GM18907 (cell line): ENCODE results near the gene MPND.
"Not testable (repeated sequence)": the region's sequence is repeated elsewhere in the genome, so short reads cannot be mapped to it uniquely, and the experiment has no call there.

Source experiments
- ATAC-seq: cut with Tn5 transposase; IDR thresholded peaks from one replicate; pipeline ENCODE4 v1.9.1; 2021; ENCODE audit warnings: mild to moderate bottlenecking, moderate library complexity; ENCODE audit not compliant: unreplicated experiment

MPND gene

DNA sequence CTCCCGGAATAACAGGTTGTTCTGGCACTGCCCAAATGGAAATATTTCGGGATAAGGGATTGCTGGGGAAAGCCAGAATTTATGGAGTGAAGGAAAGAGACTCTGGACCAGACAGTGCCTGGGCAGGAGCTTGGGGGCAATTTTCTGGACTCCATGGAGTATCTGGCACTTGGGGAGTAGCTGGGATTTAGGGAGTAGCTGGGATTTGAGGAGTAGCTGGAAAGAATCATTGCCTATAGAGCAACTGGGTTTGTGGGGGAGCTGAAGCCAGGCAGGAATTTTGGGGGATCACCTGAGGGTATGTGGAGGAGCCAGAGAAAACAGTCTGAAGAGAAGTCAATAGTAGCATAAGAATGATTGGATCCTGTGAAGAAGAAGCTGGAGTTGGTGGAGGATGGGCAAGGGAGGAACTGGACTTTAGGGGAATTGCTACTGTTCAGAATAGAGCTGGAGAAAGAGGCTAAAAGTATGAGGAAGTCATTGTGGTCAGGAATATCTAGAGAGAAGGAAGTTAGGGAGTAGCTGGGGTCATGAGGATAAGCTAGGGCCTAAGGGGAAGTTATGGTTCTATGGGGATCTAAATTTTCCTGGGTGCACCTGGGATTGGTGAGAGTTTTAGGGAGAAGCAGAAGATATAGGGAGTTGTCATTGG lies 24.2 kb upstream of the MPND start:
- ATAC-seq, result no peak

DNA sequence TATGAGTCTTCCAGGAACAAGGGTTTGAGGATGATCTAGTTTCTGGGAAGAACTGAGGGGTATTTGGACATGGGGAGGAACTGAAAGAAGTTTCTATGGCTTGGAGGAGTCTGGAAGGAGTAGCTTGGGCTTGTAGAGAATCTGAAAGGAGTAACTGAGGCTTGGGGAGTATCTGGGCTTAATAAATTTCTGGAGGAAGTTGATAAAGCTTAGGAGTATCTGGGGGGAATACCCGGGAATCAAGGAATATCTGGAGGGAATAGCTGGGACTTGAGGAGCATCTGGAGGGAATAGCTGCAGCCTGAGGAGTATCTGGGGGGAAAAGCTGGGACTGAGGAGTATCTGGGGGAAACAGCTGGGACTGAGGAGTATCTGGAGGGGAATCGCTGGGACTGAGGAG lies 22.9 kb upstream of the MPND start:
- no peak for ATAC-seq

DNA sequence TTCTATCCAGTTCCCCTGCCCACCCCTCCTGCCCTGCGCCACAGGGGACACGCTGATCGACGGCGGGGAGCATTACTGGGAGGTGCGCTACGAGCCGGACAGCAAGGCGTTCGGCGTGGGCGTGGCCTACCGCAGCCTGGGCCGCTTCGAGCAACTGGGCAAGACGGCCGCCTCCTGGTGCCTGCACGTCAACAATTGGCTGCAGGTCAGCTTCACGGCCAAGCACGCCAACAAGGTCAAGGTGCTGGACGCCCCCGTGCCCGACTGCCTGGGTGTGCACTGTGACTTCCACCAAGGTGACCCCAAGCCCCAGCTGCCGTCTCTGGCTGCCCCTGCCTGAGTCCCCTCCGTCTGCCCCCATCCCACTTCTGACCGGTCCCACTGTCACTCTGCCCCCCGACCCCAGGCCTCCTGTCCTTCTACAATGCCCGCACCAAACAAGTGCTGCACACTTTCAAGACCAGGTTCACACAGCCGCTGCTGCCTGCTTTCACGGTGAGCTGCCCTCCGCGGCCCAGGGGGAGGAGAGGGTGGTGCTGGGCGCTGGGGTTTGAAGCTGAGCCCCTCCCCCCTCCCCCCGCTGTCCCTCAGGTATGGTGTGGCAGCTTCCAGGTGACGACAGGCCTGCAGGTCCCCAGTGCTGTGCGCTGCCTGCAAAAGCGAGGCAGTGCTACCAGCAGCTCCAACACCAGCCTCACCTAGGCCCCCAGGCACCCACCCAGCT lies 20.3 kb upstream of the MPND start:
- no peak for ATAC-seq

DNA sequence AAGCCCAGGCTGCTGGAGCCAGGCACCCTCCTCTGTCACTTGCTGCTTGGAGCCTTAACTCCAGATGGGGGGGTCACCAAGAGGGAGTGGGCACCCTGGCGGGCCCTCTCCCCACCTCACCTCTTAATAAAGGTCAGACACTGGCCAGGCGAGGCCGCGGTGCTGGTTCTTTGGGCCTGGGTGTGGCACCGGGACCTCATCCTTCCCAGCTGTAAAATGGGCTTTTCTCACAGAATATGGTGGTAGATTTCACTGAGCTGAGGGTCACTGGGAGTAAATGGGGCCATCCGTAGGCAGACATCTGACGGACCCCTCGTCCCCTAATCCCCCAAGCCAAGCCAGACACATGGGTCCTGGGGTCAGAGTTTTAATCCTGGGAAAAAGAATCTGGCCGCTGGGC lies 19.7 kb upstream of the MPND start:
- ATAC-seq, result no peak

DNA sequence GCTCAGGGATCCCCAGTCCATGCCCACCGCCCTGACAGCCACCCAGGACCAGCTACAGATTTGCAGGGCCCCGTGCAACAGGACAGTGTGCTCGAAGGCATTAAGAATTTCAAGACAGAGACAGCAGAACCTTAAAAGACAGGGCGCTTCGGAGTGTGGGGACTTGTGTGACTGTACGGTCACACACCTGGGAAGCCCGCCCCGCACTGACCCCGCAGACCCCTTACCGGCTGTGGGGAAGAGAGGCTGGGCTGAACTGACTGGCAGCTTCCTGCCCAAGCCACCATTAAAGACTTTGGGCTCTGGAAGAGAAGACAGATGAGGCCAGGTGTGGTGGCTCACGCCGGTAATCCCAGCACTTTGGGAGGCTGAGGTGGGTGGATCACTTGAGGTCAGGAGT lies 19.1 kb upstream of the MPND start:
- no peak for ATAC-seq

DNA sequence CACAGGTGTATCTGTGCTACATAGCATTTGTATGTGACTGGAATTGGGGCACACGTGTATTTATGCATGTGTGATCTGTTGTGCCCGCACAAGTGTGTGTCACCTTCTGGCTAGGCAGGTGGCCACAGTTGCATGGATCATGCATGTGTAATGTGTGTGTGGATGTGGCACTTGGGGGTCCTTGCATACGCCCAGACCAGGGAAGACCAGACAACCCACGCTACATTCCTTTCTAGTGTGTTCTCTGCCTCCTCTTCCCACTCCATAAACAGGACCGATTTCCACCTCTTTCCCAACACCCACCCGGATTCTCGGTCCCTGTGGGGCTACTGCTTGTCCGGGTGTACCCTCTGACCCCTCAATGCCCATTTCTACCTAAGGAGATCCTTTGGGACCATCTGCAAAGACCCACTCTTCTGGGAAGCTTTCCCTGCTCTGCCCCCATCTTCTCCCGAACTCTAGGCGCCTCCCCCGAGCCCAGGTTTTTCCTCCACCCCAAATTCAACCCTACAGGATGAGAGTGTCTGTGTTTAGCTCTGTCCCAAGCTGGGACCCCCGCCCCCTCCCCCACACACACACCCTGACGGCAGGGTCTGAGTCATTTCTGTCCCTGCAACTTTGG lies 17.0 kb upstream of the MPND start:
- no peak for ATAC-seq

DNA sequence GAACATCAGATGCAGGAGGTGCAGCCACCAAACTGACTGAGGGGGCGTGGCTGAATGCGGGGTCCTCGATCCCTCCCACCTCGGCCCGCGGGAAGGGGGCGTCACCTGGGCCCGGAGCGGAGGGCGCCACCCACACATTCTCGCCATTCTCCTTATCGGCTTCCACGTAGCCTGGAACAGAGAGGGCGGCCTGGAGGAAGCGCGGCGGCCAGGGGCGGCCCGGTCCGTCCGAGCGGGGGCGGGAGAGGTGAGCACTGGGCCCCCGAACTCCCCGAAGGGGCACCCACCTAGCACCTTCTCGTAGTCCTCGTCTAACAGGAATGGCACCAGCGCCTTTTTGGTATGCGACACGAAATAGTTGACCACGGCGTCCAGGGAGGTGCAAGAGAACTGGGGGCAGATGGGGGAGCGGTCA lies 16.5 kb upstream of the MPND start:
- no peak for ATAC-seq

DNA sequence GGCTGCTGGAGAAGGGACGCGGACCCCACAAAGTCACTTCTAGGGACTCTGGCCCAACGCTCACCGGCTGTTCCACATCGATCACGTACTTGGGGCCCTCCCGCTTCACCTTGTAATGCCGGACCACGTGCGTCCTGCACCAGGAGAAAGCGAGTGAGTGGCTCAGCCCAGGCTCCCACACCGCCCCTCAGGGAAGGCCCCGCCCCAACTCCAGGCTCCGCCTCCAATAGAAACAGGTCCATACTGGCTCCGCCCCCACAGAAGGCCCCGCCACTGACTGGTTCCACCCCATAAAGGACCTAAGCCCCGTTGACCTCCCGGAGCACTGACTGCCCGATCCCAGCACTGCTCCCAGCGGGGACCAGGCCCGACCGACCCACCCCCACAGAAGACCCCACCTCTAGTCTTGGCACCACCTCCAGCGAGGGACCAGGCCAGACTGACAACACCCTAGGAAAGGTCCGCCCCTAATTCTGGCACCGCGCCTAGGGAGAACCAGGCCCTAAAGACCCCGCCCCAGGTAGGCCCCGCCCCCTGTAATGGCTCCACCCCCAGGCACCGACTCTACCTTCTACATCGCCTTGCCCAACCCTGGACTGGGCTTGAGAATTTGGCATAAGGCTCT lies 16.0 kb upstream of the MPND start:
- ATAC-seq, result no peak

DNA sequence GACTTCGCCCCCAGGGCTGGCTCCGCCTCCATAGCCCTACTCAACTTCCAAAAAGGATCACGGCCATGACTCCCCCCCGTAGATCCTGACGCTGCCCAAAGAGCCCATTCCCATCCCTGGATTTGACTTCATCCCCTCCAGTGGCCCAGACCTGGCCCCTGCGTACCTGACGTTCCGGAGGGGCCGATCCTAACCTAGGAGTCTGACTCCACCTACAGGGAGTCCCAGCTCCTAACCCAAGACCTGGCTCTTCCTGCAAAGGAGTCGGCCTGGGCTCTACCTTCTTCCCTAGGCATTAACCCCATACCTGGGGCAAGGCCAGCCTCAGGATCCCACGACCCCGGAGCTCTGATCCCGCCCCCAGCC lies 15.5 kb upstream of the MPND start:
- no peak for ATAC-seq

DNA sequence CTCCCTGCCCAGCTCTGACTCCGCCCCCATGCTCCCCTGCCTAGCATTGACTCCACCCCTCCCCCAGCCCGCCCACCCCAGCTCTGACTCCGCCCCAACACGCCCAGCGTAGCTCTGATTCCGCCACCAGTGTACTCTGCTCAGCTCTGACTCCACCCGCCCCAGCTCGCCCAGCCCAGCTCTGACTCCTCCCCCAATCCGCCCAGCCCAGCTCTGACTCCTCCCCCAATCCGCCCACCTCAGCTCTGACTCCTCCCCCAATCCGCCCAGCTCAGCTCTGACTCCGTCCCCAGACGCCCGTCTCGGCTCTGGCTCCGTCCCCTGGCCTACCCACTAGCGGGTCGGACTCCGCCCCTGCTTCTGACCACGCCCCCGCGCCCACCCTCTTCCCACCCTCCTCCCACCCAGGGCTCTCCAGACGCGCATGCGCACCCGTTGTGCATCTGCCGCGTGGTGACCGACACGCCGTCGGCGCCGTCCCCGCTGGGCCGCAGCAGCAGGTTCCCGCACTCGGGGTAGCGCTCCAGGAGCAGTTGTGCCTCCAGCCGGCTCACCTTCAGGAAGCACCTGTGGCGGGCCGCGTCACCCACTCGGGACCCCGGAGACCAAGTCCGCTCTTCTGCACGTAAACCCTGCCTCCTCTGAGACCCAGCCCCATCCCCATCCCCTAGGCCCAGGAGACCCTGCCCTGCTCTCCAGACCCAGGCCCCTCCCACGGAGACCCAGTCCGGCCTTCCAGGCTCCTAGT lies 14.9 kb upstream of the MPND start:
- ATAC-seq, result peak; percentile 68

DNA sequence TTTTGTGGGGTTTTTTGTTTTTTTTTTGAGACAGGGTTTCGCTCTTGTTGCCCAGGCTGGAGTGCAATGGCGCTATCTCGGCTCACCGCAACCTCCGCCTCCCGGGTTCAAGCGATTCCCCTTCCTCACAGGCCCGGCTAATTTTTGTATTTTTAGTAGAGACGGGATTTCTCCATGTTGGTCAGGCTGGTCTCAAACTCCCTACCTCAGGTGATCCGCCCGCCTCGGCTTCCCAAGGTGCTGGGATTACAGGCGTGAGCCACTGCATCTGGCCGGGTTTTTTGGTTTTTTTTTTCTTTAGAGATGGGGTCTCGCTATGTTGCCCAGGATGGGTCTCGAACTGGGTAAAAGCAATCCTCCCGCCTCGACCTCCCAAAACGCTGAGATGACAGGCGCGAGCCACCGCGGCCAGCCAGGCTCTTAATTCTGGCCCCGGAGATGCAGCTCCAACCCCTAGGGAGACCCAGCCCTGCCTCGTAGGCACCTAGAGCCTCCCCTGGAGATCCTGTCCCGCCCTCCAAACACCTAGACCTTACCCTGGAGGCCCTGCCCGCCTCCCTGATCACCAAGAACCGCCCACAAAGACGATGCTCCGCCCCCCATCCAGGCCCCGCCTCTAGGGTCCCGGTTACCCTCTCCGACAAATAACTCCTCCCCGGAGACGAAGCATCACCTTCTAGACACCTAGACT lies 14.2 kb upstream of the MPND start:
- ATAC-seq, result not testable (repeated sequence)

DNA sequence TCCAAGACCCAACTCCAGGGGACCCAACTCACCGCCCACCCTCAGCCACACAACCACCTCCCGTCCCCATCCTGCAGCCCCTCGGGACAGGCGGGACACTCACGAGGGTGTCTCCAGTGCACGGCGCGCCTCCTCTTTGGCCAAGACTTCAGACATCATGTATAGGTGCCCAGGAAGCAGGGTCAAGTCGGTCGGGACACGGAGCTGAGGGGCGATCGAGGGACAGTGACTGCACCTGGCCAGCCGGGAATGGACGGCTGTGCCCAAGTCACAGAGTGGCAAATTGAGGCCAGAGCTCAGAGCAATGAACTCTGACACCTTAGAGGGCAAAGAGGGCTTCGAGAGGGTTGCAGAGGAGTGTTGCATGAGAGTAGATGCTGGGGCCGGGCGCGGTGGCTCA lies 13.5 kb upstream of the MPND start:
- no peak for ATAC-seq

DNA sequence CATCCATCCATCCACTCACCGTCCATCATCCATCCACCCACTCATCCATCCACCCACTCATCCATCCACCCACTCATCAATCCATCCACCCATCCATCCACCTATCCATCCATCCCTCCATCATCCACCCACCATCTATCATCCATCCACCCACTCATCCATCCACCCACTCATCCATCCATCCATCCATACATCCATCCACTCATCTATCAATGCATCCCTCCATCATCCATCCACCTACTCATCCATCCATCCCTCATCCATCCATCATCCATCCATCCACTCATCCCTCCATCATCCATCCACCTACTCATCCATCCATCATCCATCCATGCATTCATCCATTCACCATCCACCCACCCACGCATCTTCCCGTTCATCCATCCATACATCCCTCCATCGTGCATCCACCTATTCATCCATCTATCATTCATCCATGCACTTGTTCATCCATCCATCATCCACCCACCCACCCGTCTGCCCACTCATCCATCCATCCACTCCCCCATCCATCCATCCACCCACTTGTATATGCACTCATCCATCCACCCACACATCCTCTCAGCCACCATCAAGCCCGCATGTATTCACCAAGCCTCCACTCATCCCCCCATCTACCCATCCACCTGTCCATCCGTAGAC lies 8.3 kb upstream of the MPND start:
- no peak for ATAC-seq

DNA sequence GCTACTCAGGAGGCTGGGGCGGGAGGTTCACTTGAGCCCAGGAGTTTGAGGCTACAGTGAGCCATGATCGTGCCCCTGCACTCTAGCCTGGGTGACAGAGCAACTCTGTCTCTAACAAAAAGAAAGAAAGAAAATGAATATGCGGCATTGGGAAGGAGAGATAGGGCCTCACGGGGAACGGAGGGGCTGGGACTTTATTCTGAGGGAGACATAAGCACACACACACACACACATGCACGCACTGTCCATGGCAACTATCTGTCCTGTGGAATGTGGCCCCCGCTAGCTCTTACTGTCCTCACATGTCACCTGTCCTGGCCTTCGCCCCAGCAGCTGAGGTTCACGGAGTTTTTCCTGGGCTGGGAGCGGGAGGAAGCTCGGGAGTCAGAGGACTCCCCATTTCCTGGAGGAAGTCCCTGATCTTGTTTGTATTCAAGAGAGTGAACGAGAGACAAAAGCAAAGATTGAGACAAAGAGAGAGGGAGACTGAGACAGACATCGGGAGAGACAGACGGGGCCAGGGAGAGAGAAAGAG lies 5.4 kb upstream of the MPND start:
- no peak for ATAC-seq

DNA sequence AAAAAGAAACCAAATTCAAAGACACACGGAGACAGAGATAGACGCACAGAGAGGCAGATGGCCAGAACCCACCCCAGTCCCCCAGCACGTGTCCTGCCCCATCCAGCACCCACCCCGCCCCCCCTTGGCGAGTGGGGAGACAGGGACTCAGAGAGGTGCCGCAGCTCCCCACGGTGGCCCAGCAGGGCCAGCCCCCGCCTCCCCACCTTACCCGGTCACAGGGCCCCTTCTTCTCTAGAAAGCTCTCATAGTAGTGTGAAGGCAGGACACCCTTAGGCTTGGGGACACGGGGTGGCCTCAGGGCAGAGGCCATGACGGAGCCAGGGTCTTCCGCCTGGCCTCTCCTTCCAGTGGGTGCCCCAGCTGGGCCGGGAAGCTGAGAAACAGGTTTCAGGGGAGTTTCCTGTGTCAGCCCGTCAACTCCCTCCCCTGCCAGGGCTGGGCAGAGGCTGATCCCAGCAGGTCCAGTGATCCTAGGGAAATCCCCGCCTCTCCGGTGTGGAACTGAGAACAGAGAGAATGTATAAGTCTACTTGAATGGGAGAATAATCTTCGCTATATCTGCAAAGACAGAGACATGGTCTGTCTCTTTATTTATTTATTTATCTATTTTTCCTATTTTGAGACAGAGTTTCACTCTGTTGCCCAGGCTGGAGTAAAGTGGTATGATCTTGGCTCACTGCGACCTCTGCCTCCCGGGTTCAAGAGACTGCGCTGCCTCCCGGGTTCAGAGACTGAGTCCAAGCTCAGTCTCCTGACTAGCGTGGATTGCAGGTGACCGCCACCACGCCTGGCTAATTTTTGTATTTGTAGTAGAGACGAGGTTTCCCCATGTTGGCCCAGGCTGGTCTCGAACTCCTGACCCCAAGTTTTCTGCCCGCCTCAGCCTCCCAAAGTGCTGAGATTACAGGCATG lies 4.7 kb upstream of the MPND start, which contains the start of gene STAP2:
Gene STAP2, minus strand, starts transcription at position 387 of the 915 bp plus-strand sequence. Its CDS starts 74 bp downstream, at position 313.
- no peak for ATAC-seq

DNA sequence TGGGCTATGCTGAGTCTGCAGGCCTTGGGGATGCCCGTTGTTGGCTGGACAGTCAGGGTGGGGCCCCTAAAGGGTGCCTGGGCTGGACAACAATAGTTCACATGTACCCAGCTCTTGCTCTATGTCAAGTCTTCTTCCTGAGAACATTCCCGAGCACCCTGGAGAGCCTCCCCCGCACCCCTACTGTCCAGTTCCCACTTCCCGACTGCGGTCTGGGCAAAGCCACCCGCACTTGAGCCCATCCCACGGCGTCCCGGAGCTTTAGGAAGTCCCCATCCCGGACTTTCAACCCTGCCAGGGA lies 1.1 kb upstream of the MPND start:
- no peak for ATAC-seq

DNA sequence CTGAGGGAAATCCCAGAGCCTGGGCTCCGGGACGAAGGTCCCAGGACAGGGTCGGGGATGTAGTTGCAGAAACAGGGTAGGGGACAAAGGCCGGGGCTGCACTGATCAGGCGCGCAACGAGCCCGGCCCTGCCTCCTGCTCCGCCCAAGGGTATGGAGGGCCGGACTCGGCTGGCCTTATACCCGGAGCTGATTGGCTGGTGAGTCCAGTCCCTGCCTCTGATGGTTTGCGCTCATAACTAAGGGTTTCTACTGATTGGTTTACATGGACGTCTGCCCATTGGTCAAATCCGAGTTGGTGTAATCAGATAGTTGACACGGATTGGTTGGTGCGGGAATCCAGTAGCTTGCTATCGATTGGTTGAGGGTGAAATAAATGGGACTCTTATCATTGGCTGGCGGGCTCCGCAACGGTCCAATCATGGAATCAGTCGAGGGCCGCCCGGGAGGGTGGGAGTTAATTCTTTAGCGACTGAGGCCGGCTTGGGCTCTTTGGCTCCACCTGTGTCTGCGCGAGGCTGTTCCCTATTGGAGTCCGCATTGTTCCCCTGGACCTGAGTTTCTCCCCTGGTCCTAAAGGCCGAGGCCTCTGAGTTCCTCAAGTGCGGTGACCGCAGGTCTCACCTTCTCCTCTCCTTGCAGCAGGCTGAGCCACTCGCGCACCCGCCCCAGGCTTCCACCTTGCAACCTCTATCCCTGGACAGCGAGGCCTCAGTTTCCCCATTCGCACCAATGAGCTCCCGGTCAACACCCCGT lies 570 bp upstream of the MPND start:
- peak; percentile 86 for ATAC-seq

DNA sequence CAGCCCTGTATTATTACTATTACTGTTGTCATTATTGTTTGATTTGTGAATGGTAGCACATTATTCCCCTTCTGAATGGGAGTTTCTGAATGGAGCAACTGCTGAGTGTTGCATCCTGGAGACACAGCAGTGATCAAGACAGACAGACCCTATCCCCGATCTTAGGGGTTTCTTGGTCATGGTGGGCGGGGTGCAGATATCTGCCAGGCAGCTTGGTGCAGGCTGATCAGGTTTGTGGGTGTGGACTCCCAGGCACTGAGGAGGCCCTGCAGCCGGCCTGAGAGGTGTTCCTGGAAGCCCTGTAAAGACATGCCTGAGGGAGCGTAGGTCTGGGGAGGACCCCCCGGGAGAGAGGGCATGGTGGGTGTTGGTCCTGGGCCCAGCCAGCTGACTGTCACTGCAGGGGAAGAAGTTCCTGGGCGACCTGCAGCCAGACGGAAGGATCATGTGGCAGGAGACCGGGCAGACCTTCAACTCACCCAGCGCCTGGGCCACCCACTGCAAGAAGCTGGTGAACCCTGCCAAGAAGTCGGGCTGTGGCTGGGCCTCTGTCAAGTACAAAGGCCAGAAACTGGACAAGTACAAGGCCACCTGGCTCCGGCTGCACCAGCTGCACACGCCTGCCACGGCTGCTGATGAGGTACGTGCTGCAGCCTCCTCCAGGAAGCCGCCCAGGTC lies 2.1 kb downstream of the MPND start:
- no peak for ATAC-seq
